GM18861 (cell line): ENCODE measurements around the gene BTBD16.

Source experiments
- ATAC-seq: cut with Tn5 transposase; IDR thresholded peaks from one replicate; pipeline ENCODE4 v1.9.1; 2021; ENCODE audit not compliant: unreplicated experiment

The BTBD16 gene

GRCh38 chr10:122269059-122269687 is 1.9 kb upstream of the BTBD16 start:
- no peak for ATAC-seq

GRCh38 chr10:122273966-122274545 is 3.0 kb downstream of the BTBD16 start:
- ATAC-seq, result no peak

- ATAC-seq, result no peak
These were observed 5.6 kb downstream of the BTBD16 start for GRCh38 chr10:122276611-122277208.

GRCh38 chr10:122277526-122278136 is 6.5 kb downstream of the BTBD16 start:
- ATAC-seq, result no peak

- no peak for ATAC-seq
These were observed 8.6 kb downstream of the BTBD16 start for GRCh38 chr10:122279725-122280141.

- no peak for ATAC-seq
These were observed 9.1 kb downstream of the BTBD16 start for GRCh38 chr10:122280156-122280555.

GRCh38 chr10:122281018-122281626 is 10.0 kb downstream of the BTBD16 start:
- ATAC-seq, result no peak

GRCh38 chr10:122281751-122282150 is 10.7 kb downstream of the BTBD16 start:
- no peak for ATAC-seq

GRCh38 chr10:122282253-122282671 is 11.2 kb downstream of the BTBD16 start:
- no peak for ATAC-seq

- ATAC-seq, result no peak
These were observed 11.8 kb downstream of the BTBD16 start for GRCh38 chr10:122282909-122283308.

- no peak for ATAC-seq
These were observed 14.7 kb downstream of the BTBD16 start for GRCh38 chr10:122285506-122286444.

- ATAC-seq, result no peak
These were observed 15.8 kb downstream of the BTBD16 start for GRCh38 chr10:122286867-122287266.

- ATAC-seq, result no peak
These were observed 16.5 kb downstream of the BTBD16 start for GRCh38 chr10:122287570-122287969.

- no peak for ATAC-seq
These were observed 17.2 kb downstream of the BTBD16 start for GRCh38 chr10:122288262-122288661.

- ATAC-seq, result no peak
These were observed 17.8 kb downstream of the BTBD16 start for GRCh38 chr10:122288917-122289316.

- ATAC-seq, result no peak
These were observed 19.2 kb downstream of the BTBD16 start for GRCh38 chr10:122290334-122290733.

- no peak for ATAC-seq
These were observed 19.9 kb downstream of the BTBD16 start for GRCh38 chr10:122290833-122291532.

GRCh38 chr10:122291739-122292138 is 20.6 kb downstream of the BTBD16 start:
- no peak for ATAC-seq

GRCh38 chr10:122292376-122292775 is 21.3 kb downstream of the BTBD16 start:
- ATAC-seq, result no peak
